ENCODE measurements around the gene MFAP4. TPM values are rescaled to one million over a fixed set of nuclear protein-coding genes. Genes with fewer than 3 reads are reported as not detected.

MFAP4 gene
- total RNA-seq, 1 experiment from 2014 or later = 1.5 TPM

DNA sequence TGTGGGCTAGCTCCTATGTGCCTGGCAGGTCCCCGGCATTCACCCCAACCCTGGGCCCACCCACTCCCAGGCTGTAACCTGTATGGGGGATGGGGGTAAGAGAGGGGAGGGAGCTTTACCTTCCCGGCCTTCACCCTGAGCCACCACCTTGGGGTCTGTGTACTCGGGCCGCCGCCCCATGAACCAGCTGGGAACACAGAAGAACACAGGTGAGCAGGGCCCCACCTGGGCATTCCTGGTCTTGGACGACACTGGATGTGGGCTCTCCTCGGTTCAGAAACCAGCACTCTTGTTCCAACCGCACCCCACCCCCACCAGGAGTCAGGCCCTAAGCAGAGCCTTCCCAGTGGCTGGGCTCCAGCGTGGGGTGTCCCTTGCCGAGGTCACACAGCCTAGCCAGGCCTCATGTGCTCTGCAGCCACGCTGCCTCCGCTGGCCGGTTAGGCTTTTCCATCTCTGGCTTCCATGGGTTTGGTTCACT lies 43.3 kb downstream of the MFAP4 start:
- H3K4me3 Mint-ChIP-seq = no peak overlapping the region; a peak in 1 of 5 replicates
- peak; percentile 41 for DNase-seq
- TF ChIP-seq, protein P1, sequence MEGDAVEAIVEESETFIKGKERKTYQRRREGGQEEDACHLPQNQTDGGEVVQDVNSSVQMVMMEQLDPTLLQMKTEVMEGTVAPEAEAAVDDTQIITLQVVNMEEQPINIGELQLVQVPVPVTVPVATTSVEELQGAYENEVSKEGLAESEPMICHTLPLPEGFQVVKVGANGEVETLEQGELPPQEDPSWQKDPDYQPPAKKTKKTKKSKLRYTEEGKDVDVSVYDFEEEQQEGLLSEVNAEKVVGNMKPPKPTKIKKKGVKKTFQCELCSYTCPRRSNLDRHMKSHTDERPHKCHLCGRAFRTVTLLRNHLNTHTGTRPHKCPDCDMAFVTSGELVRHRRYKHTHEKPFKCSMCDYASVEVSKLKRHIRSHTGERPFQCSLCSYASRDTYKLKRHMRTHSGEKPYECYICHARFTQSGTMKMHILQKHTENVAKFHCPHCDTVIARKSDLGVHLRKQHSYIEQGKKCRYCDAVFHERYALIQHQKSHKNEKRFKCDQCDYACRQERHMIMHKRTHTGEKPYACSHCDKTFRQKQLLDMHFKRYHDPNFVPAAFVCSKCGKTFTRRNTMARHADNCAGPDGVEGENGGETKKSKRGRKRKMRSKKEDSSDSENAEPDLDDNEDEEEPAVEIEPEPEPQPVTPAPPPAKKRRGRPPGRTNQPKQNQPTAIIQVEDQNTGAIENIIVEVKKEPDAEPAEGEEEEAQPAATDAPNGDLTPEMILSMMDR (conservative IDR thresholded peaks at IDR 0.05) = no peak; the same call in 2 of the 3 replicates
- Histone ChIP-seq H3K4me2 (ENCODE audit: insufficient read depth, insufficient read length, low read length) (no peak overlapping the region), H2BK5ac (ENCODE audit: insufficient read length, low read length) (no peak overlapping the region), H4K5ac (ENCODE audit: insufficient read length, low read depth, low read length) (no peak overlapping the region), H3K4me1 (ENCODE audit: insufficient read depth, low read length) (peaks cover 7% of the 10 kb centered on the region; the same call in 1 of the 2 replicates), H2BK12ac (ENCODE audit: insufficient read length, low read depth, low read length) (no peak overlapping the region), H2BK15ac (ENCODE audit: low read depth, low read length) (no peak overlapping the region), H3K9ac (ENCODE audit: extremely low read depth, insufficient read length, low read length) (no peak overlapping the region), H2BK20ac (ENCODE audit: low read depth, low read length, poor library complexity, severe bottlenecking) (no peak overlapping the region), H3K9me3 (ENCODE audit: control insufficient read depth, low read depth, low read length) (no peaks in the 10 kb centered on the region), H4K20me1 (ENCODE audit: control insufficient read depth, insufficient read depth, insufficient read length) (no peaks in the 10 kb centered on the region), H3T11ph (ENCODE audit: low read length) (no peak overlapping the region), H4K8ac (replicated peaks; ENCODE audit: insufficient read length, low read depth, low read length) (no peak overlapping the region), H3K27me3 (ENCODE audit: insufficient read depth, low read length) (no peaks in the 10 kb centered on the region), H3K27ac (ENCODE audit: insufficient read length, low read depth, low read length) (no peak overlapping the region), H2AFZ (ENCODE audit: low read length) (no peak overlapping the region), H3K18ac (ENCODE audit: insufficient read length, low read depth, low read length) (no peak overlapping the region), H3K4ac (ENCODE audit: low read depth, low read length) (no peak overlapping the region), H3K79me1 (ENCODE audit: insufficient read depth, low read depth, low read length, poor library complexity, severe bottlenecking) (no peaks in the 10 kb centered on the region), H2BK120ac (ENCODE audit: low read depth, low read length, poor library complexity, severe bottlenecking) (no peak overlapping the region), H3K23ac (ENCODE audit: insufficient read length, low read depth, low read length) (no peak overlapping the region), H3K79me2 (ENCODE audit: insufficient read depth, low read length) (no peaks in the 10 kb centered on the region), H2AK5ac (ENCODE audit: insufficient read length, low read length) (no peak overlapping the region), H3K23me2 (ENCODE audit: insufficient read length, low read depth, low read length, poor library complexity, severe bottlenecking) (no peaks in the 10 kb centered on the region), H4K91ac (ENCODE audit: insufficient read length, low read depth, low read length) (no peak overlapping the region), H3K14ac (ENCODE audit: insufficient read depth, low read length) (no peak overlapping the region), H3K56ac (ENCODE audit: insufficient read length, low read depth, low read length) (no peak overlapping the region)
- peaks cover 6 to 13% (median 11%) of the 10 kb centered on the region in 3 experiments; a peak in 6 of 7 replicates for H3K36me3 Mint-ChIP-seq (ENCODE audit: insufficient read depth in 1 of 3, low read depth in 3 of 3)
- no peaks in the 10 kb centered on the region for H3K9me3 Mint-ChIP-seq
- H3K27me3 Mint-ChIP-seq (ENCODE audit: low read depth) = no peaks in the 10 kb centered on the region
- H3K4me1 Mint-ChIP-seq = peaks cover 20 to 27% of the 10 kb centered on the region in 2 experiments
- no CpG with 5 or more reads among the region's 13 CpGs for WGBS (ENCODE audit: extremely low coverage, insufficient read length, low lambda C conversion rate)
- no peak overlapping the region for H3K27ac Mint-ChIP-seq

All from H9 (cell line).